ENCODE data around the gene ZSCAN21.

ZSCAN21 gene

GRCh38 chr7:100081535-100082102, 32.0 kb downstream of the ZSCAN21 start, which contains the start of gene ZNF3 (continued):
- TF ChIP-seq ZNF843 (tag by site-specific recombination; IDR thresholded peaks at IDR 0.05) = peak; percentile 69; the same call in 1 of the 2 replicates
- no peak for TF ChIP-seq ZBTB49 (tag by site-specific recombination; IDR thresholded peaks at IDR 0.05; ENCODE audit: low read depth)
- no peak for TF ChIP-seq ZNF148 (tag by site-specific recombination; IDR thresholded peaks at IDR 0.05; ENCODE audit: borderline replicate concordance)
- TF ChIP-seq PRDM6 (tag by site-specific recombination; IDR thresholded peaks at IDR 0.05) = no peak
- no peak for TF ChIP-seq ZNF211 (tag by site-specific recombination; IDR thresholded peaks at IDR 0.05; ENCODE audit: low read depth)
- TF ChIP-seq SETDB1 (IDR thresholded peaks at IDR 0.05; ENCODE audit: insufficient read length, low read length) = no peak
- peak; percentile 29; the same call in 1 of the 2 replicates for TF ChIP-seq ZBTB20 (tag by site-specific recombination; IDR thresholded peaks at IDR 0.05)
- no peak for TF ChIP-seq ZNF366 (tag by site-specific recombination; conservative IDR thresholded peaks at IDR 0.05)
- TF ChIP-seq ZSCAN5A (tag by site-specific recombination; IDR thresholded peaks at IDR 0.05) = no peak; the same call in 1 of the 2 replicates
- no peak for TF ChIP-seq ZNF514 (tag by site-specific recombination; IDR thresholded peaks at IDR 0.05)
- no peak for TF ChIP-seq ATF2 (tag by site-specific recombination; IDR thresholded peaks at IDR 0.05; ENCODE audit: low read depth)
- no peak for TF ChIP-seq ZNF658 (tag by site-specific recombination; IDR thresholded peaks at IDR 0.05)
- peak; percentile 91 for TF ChIP-seq KLF8 (tag by site-specific recombination; IDR thresholded peaks at IDR 0.05)
- TF ChIP-seq ZNF184 (tag by site-specific recombination; IDR thresholded peaks at IDR 0.05) = peak; percentile 36; the same call in 1 of the 2 replicates
- TF ChIP-seq ZNF707 (tag by site-specific recombination; IDR thresholded peaks at IDR 0.05) = no peak
- TF ChIP-seq WT1 (tag by site-specific recombination; IDR thresholded peaks at IDR 0.05) = no peak
- TF ChIP-seq ZFP3 (tag by site-specific recombination; IDR thresholded peaks at IDR 0.05; ENCODE audit: low read depth) = no peak
- no peak for TF ChIP-seq ZNF112 (tag by site-specific recombination; IDR thresholded peaks at IDR 0.05)
- TF ChIP-seq ZNF223 (tag by site-specific recombination; IDR thresholded peaks at IDR 0.05) = no peak
- no peak for TF ChIP-seq ZNF423 (tag by site-specific recombination; IDR thresholded peaks at IDR 0.05)
- TF ChIP-seq ZNF664 (tag by site-specific recombination; IDR thresholded peaks at IDR 0.05) = no peak
- TF ChIP-seq ZEB2 (tag by site-specific recombination; IDR thresholded peaks at IDR 0.05) = peak; percentile 100
- no peak for TF ChIP-seq ZNF670 (tag by site-specific recombination; IDR thresholded peaks at IDR 0.05; ENCODE audit: low read depth)
- TF ChIP-seq ZNF175 (tag by site-specific recombination; IDR thresholded peaks at IDR 0.05) = no peak
- peak; percentile 100 for TF ChIP-seq ZBTB17 (tag by site-specific recombination; IDR thresholded peaks at IDR 0.05)
- no peak for TF ChIP-seq RBAK (tag by site-specific recombination; IDR thresholded peaks at IDR 0.05)
- no peak for TF ChIP-seq ZNF701 (tag by site-specific recombination; IDR thresholded peaks at IDR 0.05)
- TF ChIP-seq, protein P1, sequence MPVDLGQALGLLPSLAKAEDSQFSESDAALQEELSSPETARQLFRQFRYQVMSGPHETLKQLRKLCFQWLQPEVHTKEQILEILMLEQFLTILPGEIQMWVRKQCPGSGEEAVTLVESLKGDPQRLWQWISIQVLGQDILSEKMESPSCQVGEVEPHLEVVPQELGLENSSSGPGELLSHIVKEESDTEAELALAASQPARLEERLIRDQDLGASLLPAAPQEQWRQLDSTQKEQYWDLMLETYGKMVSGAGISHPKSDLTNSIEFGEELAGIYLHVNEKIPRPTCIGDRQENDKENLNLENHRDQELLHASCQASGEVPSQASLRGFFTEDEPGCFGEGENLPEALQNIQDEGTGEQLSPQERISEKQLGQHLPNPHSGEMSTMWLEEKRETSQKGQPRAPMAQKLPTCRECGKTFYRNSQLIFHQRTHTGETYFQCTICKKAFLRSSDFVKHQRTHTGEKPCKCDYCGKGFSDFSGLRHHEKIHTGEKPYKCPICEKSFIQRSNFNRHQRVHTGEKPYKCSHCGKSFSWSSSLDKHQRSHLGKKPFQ (tag by site-specific recombination; IDR thresholded peaks at IDR 0.05) = no peak
- peak; percentile 68; the same call in 1 of the 2 replicates for TF ChIP-seq ZFP69B (tag by site-specific recombination; IDR thresholded peaks at IDR 0.05)
- no peak for TF ChIP-seq ZNF549 (tag by site-specific recombination; IDR thresholded peaks at IDR 0.05)
